ENCODE results near the gene HPSE2.

The HPSE2 gene

DNA sequence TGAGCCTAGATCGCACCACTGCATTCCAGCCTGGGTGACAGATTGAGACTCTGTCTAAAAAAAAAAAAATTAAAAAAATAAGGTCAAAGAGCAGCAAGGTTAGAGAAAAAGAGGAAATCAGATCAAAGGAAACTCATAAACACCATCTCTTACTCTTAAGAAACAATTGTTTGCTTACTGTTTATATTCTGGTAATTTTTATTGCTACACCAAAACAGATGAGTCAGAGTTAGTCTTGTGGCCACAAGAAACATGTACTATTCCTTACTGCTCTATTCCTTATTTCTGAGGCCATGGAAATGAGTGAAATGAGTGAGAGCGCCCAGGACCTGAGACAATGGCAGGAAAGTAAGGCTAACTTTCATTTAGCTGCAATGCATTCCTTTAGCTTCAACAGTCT is 387.3 kb downstream of the HPSE2 start:
- no peak for DNase-seq (ENCODE audit: low spot score)

DNA sequence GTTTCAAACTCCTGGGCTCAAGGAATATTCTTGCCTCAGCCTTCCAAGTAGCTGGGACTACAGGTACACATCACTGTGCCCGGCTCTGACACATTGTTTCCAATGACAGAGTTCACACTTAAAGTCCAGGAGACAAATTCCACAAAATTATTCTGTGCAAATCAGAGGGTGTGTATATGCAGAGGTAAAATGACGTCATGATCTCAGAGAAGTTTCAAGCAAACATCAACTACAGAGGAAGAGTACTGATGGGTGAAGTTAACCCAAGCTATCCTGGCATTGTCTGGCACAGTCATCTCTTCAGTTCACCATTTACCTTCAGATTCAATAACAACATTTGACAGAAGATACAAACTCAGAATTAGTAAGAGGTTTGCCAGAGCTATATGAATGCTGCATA is 388.9 kb downstream of the HPSE2 start:
- no peak for DNase-seq (ENCODE audit: low spot score)

DNA sequence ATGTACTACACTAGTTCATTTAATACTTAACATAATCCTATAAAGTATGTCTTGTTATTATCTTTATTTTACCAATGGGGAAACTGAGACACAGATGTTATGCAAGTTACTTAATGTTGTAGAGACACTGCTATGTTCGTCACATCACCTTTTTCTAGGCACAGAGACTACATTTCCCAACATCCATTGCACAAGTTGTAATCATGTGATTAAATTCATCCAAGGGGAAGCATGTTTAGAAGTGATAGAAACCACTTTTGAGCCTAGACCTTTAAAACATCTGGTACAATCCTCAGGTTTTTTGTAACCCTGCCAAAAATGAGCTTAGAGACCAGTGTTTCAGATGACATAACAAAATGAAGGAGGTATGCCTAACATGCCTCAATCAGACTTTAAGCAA is 402.1 kb downstream of the HPSE2 start:
- DNase-seq (ENCODE audit: low spot score) = no peak

GRCh38 chr10:98832738-98833137 is 402.9 kb downstream of the HPSE2 start:
- no peak for DNase-seq (ENCODE audit: low spot score)

- DNase-seq (ENCODE audit: low spot score) = peak; percentile 60
Observed at GRCh38 chr10:98832196-98832595, 403.5 kb downstream of the HPSE2 start.

- no peak for DNase-seq (ENCODE audit: low spot score)
Observed at GRCh38 chr10:98831391-98831790, 404.3 kb downstream of the HPSE2 start.

DNA sequence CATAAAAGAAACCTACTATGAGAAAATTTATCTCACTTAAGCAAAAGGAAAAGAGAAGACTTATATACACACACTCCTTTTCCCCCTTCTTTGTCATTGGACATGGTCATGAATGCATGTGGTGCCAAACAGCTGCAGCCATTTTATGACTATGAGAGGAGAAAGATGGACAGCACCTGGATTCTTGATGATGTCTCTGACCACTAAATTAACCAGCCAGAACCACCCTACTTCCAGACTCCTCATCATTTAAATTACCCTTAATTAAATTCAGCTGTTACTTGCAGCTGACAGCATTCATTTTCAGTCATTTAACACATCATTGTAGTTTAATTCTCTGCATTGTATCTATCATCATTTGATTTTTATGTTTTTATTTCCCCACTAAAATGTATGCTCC is 409.9 kb downstream of the HPSE2 start:
- DNase-seq (ENCODE audit: low spot score) = peak; percentile 2

- DNase-seq (ENCODE audit: low spot score) = no peak
Observed at GRCh38 chr10:98817396-98817795, 418.3 kb downstream of the HPSE2 start.

DNA sequence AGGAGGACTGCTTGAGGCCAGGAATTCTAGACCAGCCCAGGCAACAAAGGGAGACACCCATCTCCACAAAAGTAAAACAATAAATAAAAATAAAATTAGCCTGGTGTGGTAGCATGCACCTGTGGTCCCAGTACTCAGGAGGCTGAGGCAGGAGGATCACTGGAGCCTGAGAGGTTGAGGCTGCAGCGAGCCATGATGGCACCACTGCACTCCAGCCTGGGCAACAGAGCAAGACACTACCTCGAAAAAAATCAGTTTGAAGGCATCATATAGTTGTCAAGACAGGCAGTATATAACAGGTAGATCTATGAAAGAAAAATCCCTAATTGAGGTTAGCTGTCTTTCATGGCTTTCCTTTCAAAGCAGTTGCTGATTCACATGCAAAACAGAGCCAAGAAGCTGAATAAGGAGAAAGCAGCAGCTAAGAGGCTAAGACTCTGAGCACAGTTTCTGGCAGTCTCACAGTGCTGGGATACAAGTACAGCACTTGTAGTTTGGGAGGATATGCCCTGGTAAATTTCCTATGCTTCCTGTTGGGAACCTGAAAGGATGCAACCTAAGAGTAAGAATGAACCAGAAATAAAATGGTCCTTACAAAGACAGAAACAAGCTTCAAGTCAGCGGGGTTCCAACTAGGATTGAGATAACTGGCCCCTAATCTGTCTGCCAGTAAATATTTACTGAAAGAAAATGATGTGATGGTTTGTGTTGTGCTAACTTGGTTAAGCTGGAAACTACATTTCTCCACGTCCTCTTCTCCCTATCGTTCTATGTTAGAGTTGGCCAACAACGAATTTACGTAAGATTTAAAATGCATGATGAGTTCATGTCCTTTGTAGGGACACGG is 420.4 kb downstream of the HPSE2 start:
- DNase-seq (ENCODE audit: low spot score) = no peak

- no peak for DNase-seq (ENCODE audit: low spot score)
Observed at GRCh38 chr10:98814470-98814869, 421.2 kb downstream of the HPSE2 start.

DNA sequence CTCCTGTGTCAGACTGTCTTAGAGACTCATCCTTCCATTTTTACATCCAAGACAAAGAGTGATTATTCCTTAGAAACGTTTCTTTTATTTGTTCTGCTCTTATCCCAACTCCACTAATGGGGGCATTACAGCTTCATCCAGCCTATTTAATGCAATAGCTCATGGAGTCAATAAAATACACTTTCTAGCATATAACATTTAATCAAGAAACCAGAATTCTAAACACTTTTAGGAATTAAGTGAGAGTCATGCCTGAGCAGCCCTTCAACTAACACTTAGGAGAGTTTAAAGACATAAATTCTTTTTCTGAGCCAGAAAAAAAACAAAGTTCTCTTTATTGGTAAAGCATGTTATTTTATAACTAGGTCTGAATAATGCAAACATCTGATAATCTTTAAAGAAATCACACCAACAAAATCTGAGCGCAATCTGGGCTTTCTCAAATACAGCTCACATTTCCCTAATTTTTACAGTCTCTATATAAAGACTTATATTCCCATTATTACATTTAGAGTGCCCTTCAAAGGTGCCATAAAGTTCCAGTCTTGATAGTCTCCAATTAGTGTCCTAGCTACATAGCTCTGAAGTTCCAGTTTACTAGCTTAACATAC is 427.3 kb downstream of the HPSE2 start:
- no peak for DNase-seq (ENCODE audit: low spot score)

DNA sequence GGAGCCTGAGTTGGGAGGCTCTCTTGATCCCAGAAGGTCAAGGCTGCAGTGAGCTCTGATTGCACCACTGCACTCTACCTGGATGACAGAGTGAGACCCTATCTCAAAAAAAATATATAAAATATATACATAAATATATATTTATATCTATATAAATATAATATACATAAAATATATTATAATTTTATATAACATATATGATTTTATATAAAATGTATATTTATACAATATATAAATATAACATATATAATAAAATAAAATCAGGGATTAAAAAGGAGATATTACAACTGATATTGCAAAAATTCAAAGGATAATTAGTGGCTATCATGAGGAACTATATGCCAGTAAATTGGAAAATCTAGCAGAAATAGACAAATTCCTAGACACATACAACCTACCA is 435.4 kb downstream of the HPSE2 start:
- no peak for DNase-seq (ENCODE audit: low spot score)

- no peak for DNase-seq (ENCODE audit: low spot score)
Observed at GRCh38 chr10:98795467-98795866, 440.2 kb downstream of the HPSE2 start.

- no peak for DNase-seq (ENCODE audit: low spot score)
Observed at GRCh38 chr10:98790817-98791216, 444.8 kb downstream of the HPSE2 start.

DNA sequence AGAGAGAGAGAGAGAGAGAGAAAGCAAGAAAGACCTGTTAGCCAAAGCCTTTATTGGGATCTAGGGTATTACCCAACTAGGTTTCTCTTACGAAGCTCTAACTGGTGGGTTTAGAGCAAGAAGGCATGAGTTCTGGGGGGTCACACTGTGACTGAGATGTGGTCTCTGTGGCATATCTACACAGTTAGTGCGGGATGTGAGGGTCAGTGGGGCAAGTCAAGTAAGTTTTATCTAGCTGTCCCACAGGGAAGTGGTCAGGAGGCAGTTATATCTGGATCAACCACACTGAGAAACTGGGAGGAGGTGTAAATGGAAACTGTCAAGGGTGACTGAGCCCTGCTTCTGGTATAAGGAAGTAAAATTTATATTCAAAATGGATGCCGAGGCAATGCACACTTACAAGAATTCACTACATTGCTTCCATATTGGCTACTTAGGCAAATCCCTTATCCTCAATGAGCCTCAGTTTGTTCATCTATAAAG is 457.3 kb downstream of the HPSE2 start:
- DNase-seq (ENCODE audit: low spot score) = no peak

GRCh38 chr10:98758463-98758862 is 477.2 kb downstream of the HPSE2 start:
- no peak for DNase-seq (ENCODE audit: low spot score)

GRCh38 chr10:98748298-98748697 is 487.4 kb downstream of the HPSE2 start:
- peak; percentile 32 for DNase-seq (ENCODE audit: low spot score)

- peak; percentile 4 for DNase-seq (ENCODE audit: low spot score)
Observed at GRCh38 chr10:98745645-98746044, 490.0 kb downstream of the HPSE2 start.

DNA sequence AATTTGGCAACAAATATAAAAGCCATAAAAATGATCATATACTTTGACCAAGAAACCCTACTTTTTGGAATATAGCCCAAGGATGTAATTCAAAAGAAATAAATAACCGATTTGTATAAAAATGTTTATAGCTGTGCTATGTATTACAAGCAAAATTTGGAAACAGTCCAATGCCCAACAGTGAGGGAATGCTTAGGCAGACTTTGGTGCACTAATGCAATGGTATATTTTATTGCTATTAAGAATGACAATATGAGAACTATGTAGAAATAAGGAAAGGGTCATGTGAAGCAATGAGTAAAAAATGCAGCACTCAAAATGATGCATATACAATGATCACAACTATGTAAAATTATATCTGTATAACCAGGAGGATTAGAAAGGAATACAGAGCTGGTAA is 515.1 kb downstream of the HPSE2 start:
- no peak for DNase-seq (ENCODE audit: low spot score)

DNA sequence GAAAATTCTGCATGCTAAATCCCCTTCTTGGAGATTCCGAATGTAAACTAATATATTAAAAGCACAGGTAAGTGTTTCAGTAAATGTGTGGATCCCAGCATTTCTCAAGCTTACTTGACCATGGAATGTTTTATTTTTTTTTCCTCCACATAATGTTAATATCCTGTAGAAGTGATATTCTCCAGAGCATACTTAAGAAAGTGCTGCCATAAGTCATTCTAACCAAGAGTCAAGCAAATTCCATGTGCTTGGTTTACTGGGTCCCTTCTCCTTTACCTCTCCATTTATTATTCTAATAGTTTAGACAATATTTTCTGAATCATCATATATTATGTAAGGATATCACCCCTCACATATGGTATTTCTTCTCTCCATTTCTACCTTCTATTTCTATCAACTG is 522.1 kb downstream of the HPSE2 start:
- DNase-seq (ENCODE audit: low spot score) = no peak

- DNase-seq (ENCODE audit: low spot score) = no peak
Observed at GRCh38 chr10:98696516-98696915, 539.1 kb downstream of the HPSE2 start.

DNA sequence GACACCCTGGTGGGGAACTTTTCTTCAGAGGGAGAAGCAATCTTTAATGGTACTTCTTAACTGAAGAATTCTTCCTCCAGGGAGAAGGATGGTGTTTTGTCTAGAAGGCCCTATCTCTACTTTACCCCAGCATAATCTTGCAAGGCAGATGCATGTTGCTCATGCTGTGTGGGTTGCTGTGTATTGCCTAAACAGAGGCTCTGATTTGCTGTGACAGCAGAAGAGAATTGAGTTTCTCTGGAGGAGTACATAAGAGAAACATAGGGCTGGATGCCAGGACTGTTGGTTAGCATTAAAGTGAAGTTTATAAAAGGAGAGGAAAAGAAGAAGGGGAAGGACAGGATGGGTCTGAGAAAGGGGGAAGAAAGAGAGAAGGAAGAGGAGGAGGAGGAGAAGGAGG is 540.8 kb downstream of the HPSE2 start:
- DNase-seq (ENCODE audit: low spot score) = no peak

DNA sequence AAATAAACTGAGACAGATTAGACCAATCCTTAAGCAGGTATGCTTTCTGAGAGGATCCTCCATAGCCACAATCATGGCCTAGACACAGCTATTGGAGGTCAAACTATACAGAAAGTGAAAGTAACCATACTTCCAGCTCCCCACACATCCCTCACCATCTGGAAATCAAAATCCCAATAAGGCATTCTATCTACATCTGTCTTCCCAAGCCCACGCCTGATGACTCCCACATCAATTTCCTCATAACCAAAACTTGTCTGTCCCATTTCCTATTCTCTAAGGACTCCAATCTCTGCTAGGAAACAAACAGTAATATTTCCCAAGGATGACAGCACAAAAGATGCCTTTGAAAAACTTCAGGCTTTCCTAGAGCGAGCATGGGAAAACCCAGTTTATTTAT is 541.6 kb downstream of the HPSE2 start:
- no peak for DNase-seq (ENCODE audit: low spot score)
